ENCODE data around the gene INPP5E.

The INPP5E gene

DNA sequence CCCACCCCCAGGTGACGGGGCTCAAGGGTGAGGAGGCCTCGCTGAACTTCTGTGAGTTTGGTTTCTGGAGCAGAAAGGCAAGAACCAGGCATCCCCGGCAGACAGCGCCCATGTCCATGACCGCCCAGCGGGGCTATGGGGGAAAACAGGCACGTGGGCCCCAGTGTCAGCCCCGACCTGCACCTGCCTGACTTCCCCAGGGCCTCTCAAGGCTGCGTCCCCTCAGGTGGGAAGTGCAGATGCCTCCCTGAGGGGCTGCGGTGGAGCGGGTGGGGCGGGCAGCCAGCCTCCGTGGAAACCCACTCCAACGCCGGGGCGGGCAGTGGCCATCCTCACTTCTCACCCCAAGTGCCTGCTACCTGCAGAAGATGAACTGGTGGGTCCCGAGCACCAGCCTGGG, 59.3 kb downstream of the INPP5E start:
- FAIRE-seq (no peak), DNase-seq (ENCODE audit: insufficient read length, low spot score) (no peak)
- TF ChIP-seq, protein P1, sequence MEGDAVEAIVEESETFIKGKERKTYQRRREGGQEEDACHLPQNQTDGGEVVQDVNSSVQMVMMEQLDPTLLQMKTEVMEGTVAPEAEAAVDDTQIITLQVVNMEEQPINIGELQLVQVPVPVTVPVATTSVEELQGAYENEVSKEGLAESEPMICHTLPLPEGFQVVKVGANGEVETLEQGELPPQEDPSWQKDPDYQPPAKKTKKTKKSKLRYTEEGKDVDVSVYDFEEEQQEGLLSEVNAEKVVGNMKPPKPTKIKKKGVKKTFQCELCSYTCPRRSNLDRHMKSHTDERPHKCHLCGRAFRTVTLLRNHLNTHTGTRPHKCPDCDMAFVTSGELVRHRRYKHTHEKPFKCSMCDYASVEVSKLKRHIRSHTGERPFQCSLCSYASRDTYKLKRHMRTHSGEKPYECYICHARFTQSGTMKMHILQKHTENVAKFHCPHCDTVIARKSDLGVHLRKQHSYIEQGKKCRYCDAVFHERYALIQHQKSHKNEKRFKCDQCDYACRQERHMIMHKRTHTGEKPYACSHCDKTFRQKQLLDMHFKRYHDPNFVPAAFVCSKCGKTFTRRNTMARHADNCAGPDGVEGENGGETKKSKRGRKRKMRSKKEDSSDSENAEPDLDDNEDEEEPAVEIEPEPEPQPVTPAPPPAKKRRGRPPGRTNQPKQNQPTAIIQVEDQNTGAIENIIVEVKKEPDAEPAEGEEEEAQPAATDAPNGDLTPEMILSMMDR (IDR thresholded peaks at IDR 0.05; ENCODE audit: insufficient read depth, missing control alignments), result no peak

DNA sequence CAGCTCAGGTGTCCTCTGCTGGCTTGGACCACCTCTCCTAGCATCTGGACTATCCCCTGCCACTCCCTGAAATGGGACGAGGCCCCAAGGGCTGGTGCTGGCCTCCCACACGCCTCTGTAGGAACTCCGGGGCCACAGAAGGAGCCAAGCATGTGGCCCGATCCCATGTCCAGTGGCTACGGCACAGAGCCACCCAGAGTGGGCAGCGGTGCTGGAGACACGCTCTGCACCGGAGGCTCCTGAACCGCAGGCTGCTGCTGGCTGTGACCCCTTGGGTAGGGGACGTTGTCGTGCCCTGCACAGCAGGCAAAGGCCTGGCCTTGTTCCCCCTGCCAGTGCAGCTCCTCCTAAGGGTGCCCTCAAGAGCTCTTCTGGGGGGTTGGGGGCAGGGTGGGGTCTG, 59.8 kb downstream of the INPP5E start:
- no peak for DNase-seq (ENCODE audit: insufficient read length, low spot score)
- no peak for FAIRE-seq
- TF ChIP-seq, protein P1 (IDR thresholded peaks at IDR 0.05; ENCODE audit: insufficient read depth, missing control alignments), result no peak

DNA sequence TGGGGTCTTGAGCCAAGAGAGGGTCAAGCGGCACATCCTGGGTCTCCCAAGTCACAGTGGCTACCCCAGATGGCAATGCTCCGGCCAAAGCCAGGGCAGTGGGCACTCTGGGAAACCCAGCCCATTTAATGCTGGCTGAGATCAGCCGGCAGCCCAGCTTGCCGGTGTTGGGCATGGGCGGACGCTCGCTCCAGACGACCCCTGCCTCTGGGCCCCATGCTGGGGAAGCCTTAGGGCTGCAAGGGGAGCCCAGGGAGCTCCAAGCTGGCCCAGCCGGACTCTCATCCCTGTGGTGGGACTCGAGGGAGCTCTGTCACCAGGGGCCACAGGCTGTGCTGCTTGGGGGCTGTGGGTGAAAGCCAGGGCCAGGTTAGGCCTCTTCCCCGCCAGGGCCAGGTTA, 60.2 kb downstream of the INPP5E start:
- FAIRE-seq (no peak), DNase-seq (ENCODE audit: insufficient read length, low spot score) (no peak)
- TF ChIP-seq, protein P1 (IDR thresholded peaks at IDR 0.05; ENCODE audit: insufficient read depth, missing control alignments), result no peak

DNA sequence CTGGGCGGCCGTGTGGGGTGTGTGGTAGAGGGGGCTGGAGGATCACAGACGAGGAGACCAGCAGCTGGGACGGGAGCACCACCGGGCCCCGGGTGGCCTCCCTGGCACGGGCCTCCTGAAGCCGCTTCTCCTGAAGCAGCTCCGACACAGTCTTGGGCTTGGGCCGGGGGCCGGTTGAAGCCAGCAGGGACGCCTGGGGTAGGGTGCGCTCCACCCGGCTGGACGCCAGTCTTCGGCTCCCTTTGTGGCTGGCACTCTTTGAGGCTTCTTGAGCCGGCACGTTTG, 60.7 kb downstream of the INPP5E start:
- DNase-seq (ENCODE audit: insufficient read length, low spot score) (no peak), FAIRE-seq (no peak)
- TF ChIP-seq, protein P1 (IDR thresholded peaks at IDR 0.05; ENCODE audit: insufficient read depth, missing control alignments), result no peak
